Right lobe of liver (tissue), 6 donors: ENCODE results near the gene APBA1. TPM values are rescaled to one million over a fixed set of nuclear protein-coding genes. Genes with fewer than 3 reads are reported as not detected.

Experiments used
- ATAC-seq, 4 donors: fragments of 200-7000 bp; cut with Tn5 transposase; one replicate each; pipeline ENCODE4 v1.9.1; 2020; ENCODE audit warnings: mild to moderate bottlenecking in 4 of 4, moderate library complexity in 4 of 4
- DNase-seq, 3 donors: peaks; one replicate each; pipeline ENCODE4 v3.0.0-alpha.2; 2020
- H3K27ac ChIP-seq, 3 donors: fragments of 200-600 bp; one replicate each; pipeline ENCODE4 v1.8.0; 2022
- H3K27me3 ChIP-seq, 2 donors: fragments of 200-600 bp; one replicate each; pipeline ENCODE4 v1.8.0; 2022
- H3K36me3 ChIP-seq, 4 donors: fragments of 200-600 bp; sonication (generic) in 1 of 4; one replicate each; pipeline versions ENCODE4 v1.5.1 to v1.8.0; 2017 to 2022; ENCODE audit warnings: control low read depth in 1 of 4
- H3K4me1 ChIP-seq, 4 donors: fragments of 200-600 bp; sonication (generic) in 1 of 4; one replicate each; pipeline versions ENCODE4 v1.5.1 to v1.8.0; 2017 to 2022; ENCODE audit warnings: control low read depth in 1 of 4
- H3K4me3 ChIP-seq, 3 donors: fragments of 200-600 bp; one replicate each; pipeline ENCODE4 v1.8.0; 2022
- H3K9me3 ChIP-seq, 4 donors: fragments of 200-600 bp; sonication (generic) in 1 of 4; one replicate each; pipeline versions ENCODE4 v1.5.1 to v1.8.0; 2017 to 2022; ENCODE audit warnings: control low read depth in 1 of 4
- POLR2A ChIP-seq: fragments of 450-650 bp; IDR thresholded peaks from one replicate; pipeline ENCODE4 v1.6.1; 2017; ENCODE audit warnings: antibody characterized with exemption, mild to moderate bottlenecking
- WGBS: methylation state at CpG from one replicate; pipeline ENCODE4 v1.1.6; 2018; ENCODE audit warnings: low coverage, low lambda C conversion rate; ENCODE audit not compliant: insufficient coverage; ENCODE audit errors: missing lambda C conversion rate; 5-methylcytosine and 5-hydroxymethylcytosine counted together
- intact Hi-C, 2 donors: fragments of 100-400 bp; cut with DNase I; formaldehyde crosslinking; loops; one replicate each; pipeline versions ENCODE4 v1.11.2 to v1.14.1; 2022
- total RNA-seq, 6 experiments: library from RNA; depleted of rRNA in 2 of 6; stranded (reverse); fragments of >200 nt in 2 of 6; fragmentation: NEBNext Ultra II Directional in 3 of 6; extraction: Animal tissue kit (Norgen Biotek cat#: 25700) in 3 of 6; gene quantifications; one replicate each; pipeline versions ENCODE4 v1.1.0 to v1.2.4, GENCODE V29; 2016 to 2023
- TF ChIP-seq, protein P1 (sequence below), 4 donors: fragments of 200-600 bp in 3 of 4; fragments of 450-650 bp in 1 of 4; IDR thresholded peaks; one replicate each; pipeline versions ENCODE4 v1.5.1 to v1.8.0; 2016 to 2022; ENCODE audit warnings: antibody characterized with exemption in 4 of 4, mild to moderate bottlenecking in 2 of 4
- donor health status: DM: no; HTN: yes; CAD: no.
- donor health status: DM: no; HTN: no; CAD: no.
- donor health status: DM: no; HTN: no; CAD: no.
- donor health status: DM: no; HTN: yes; CAD: no.
- donor health status: DM: no; HTN: yes; CAD: no.

APBA1 gene
- total RNA-seq, 6 experiments from 2014 or later: 6.6 to 25.5 (median 16.7) TPM

DNA sequence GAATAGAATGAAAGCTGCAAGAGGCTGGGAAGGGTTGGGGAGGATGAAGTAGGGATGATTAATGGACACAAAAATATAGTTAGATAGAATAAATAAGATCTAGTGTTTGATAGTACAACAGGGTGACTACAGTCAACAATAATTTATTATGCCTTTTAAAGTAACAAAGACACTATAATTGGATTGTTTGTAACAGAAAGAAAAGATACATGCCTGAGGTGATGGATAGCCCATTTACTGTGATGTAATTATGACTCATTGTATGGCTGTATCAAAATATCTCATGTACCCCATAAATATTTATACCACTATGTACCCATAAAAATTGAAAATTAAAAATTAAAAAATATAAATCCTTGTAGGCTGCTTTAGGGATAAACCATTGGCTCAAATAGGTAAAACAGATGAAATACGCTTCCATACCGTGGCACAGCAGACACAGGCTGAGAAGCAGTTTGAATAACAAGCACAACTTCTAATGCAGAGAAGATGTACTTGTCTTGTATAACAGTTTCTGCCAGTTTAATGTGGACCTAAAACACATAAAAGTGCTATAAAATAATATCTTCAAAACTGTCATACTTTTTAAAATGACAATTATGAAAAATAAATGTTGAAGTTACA, 34.9 kb downstream of the APBA1 start:
- Histone ChIP-seq H3K9me3 (no peaks in the 10 kb centered on the region), H3K27me3 (no peaks in the 10 kb centered on the region), H3K4me3 (no peak overlapping the region), H3K27ac (no peak overlapping the region), H3K36me3 (no peaks in the 10 kb centered on the region), H3K4me1 (peaks cover 0 to 5% (median 0%) of the 10 kb centered on the region in 4 donors)
- intact Hi-C loops: no loop called here
- WGBS: 93% methylated on average over 2 of the region's 2 CpGs
- ATAC-seq: no peak
- DNase-seq: no peak
- no peak for TF ChIP-seq POLR2A
- TF ChIP-seq, protein P1, sequence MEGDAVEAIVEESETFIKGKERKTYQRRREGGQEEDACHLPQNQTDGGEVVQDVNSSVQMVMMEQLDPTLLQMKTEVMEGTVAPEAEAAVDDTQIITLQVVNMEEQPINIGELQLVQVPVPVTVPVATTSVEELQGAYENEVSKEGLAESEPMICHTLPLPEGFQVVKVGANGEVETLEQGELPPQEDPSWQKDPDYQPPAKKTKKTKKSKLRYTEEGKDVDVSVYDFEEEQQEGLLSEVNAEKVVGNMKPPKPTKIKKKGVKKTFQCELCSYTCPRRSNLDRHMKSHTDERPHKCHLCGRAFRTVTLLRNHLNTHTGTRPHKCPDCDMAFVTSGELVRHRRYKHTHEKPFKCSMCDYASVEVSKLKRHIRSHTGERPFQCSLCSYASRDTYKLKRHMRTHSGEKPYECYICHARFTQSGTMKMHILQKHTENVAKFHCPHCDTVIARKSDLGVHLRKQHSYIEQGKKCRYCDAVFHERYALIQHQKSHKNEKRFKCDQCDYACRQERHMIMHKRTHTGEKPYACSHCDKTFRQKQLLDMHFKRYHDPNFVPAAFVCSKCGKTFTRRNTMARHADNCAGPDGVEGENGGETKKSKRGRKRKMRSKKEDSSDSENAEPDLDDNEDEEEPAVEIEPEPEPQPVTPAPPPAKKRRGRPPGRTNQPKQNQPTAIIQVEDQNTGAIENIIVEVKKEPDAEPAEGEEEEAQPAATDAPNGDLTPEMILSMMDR (IDR thresholded peaks at IDR 0.05): no peak

- no peaks in the 10 kb centered on the region for H3K27me3 ChIP-seq
- no peaks in the 10 kb centered on the region for H3K36me3 ChIP-seq
- ATAC-seq: no peak
- H3K4me3 ChIP-seq: no peak overlapping the region
- intact Hi-C loops: no loop called here
- H3K4me1 ChIP-seq: peaks cover 0 to 7% (median 0%) of the 10 kb centered on the region in 4 donors
- DNase-seq: no peak
- no peak for TF ChIP-seq POLR2A
- TF ChIP-seq, protein P1 (IDR thresholded peaks at IDR 0.05): no peak
- 86% methylated on average over 1 of the region's 1 CpG for WGBS
- no peaks in the 10 kb centered on the region for H3K9me3 ChIP-seq
- H3K27ac ChIP-seq: no peak overlapping the region
Observed at GRCh38 chr9:69633716-69634115, 38.5 kb downstream of the APBA1 start.

DNA sequence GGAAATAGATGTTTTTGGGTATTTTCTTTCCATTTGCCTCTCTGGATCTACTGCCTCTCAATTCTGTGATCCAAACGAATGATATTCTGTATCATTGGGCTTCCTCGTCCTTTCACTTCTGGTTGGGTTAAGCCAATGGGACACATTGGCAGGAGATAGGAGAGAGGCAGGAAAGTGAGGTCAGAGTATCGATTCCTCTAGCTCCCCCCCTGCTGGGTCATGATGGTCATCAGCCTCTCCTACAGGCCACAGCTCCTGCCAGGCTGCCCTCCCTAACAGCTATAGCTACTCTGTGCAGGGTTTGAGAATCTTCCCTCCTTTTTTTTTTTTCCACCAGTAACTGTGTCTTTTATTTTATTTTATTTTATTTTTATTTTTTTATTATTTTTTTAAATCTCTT, 39.4 kb downstream of the APBA1 start:
- DNase-seq (peak in 1 of 3 donors; percentile 44), ATAC-seq (peak; percentile 76 to 97 (median 92))
- Histone ChIP-seq H3K9me3 (no peaks in the 10 kb centered on the region), H3K36me3 (no peaks in the 10 kb centered on the region), H3K4me1 (peaks cover 0 to 7% (median 2%) of the 10 kb centered on the region in 4 donors), H3K27me3 (no peaks in the 10 kb centered on the region), H3K4me3 (no peak overlapping the region), H3K27ac (no peak overlapping the region)
- TF ChIP-seq, protein P1 (IDR thresholded peaks at IDR 0.05): no peak
- TF ChIP-seq POLR2A: no peak
- WGBS: 13% methylated on average over 3 of the region's 3 CpGs
- intact Hi-C loops: no loop called here

DNA sequence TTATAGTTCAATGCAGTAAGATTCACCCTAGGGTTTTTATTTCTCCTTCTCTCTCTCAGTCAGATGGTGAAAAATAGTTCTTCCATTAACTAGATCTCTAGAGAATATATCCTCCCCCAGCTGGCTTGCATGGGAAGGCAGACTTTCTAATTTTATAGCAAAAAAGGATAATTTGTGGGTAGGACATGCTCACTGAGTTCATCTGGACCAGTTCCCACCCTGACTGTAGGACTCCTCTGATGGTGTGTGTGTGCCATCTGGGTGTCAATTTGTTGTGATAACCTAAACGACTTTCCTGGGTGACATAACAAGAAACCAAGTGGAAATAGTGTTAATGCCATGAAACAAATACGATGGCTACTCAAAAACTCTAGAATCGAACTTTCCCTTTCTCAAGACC, 44.9 kb downstream of the APBA1 start:
- intact Hi-C loops: no loop called here
- Histone ChIP-seq H3K4me1 (peaks cover 0 to 9% (median 1%) of the 10 kb centered on the region in 4 donors), H3K36me3 (no peaks in the 10 kb centered on the region), H3K27ac (no peak overlapping the region), H3K27me3 (no peaks in the 10 kb centered on the region), H3K9me3 (no peaks in the 10 kb centered on the region), H3K4me3 (no peak overlapping the region)
- TF ChIP-seq POLR2A: no peak
- TF ChIP-seq, protein P1 (IDR thresholded peaks at IDR 0.05): no peak
- no peak for DNase-seq
- ATAC-seq: no peak
- 72% methylated on average over 3 of the region's 3 CpGs for WGBS
